Measurements from ENCODE around the gene DDX3X. TPM values are rescaled to one million over a fixed set of nuclear protein-coding genes. Genes with fewer than 3 reads are reported as not detected.

The DDX3X gene
- total and polyA plus RNA-seq, 2 of the 13 experiments (the other 11 are each of a cell fraction or from before 2014, with no cell fraction given) = 53.5 to 239 TPM

- ATAC-seq = no peak
- DNase-seq (ENCODE audit: low spot score) = no peak
- no peak for TF ChIP-seq SUZ12 (IDR thresholded peaks at IDR 0.05; ENCODE audit: low read depth, low read length)
- peak; percentile 4; the same call in 1 of the 2 replicates for TF ChIP-seq POLR2AphosphoS5 (IDR thresholded peaks at IDR 0.05; ENCODE audit: low read depth, low read length)
- Histone ChIP-seq H4K20me1 (ENCODE audit: insufficient read depth, low read length) (peaks cover 18% of the 10 kb centered on the region; the same call in 1 of the 2 replicates), H3K27ac (ENCODE audit: extremely low read length, insufficient read depth, low read length) (no peak overlapping the region), H3K4me2 (ENCODE audit: low read depth, low read length) (no peak overlapping the region), H3K27me3 (ENCODE audit: control insufficient read depth in 1 of 2, insufficient read depth in 2 of 2, low read length in 2 of 2) (no peaks in the 10 kb centered on the region), H3K79me2 (ENCODE audit: insufficient read depth, low read length) (no peaks in the 10 kb centered on the region), H3K9me3 (ENCODE audit: low read length) (no peaks in the 10 kb centered on the region), H3K4me1 (ENCODE audit: insufficient read depth, low read length) (no peaks in the 10 kb centered on the region), H2AFZ (ENCODE audit: low read length) (no peak overlapping the region), H3K9ac (ENCODE audit: insufficient read depth, low read depth, low read length) (no peak overlapping the region), H3K4me3 (replicated peaks in 1 of 3; ENCODE audit: insufficient read depth in 1 of 3, low read depth in 2 of 3, low read length in 3 of 3) (no peak overlapping the region), H3K36me3 (replicated peaks in 1 of 2; ENCODE audit: control insufficient read depth in 1 of 2, insufficient read depth in 2 of 2, low read length in 2 of 2) (peaks cover 5 to 31% of the 10 kb centered on the region in 2 experiments; a peak in 3 of 5 replicates)
- BruUV-seq (replicated peaks) = no TSS peak
- WGBS (ENCODE audit: low lambda C conversion rate) = 100% methylated on average over 4 of the region's 4 CpGs
- ChIA-PET CTCF (ENCODE audit: low intra/inter-chr PET ratio, low total read pairs) (no interaction called here), POLR2A (no interaction called here)
- FAIRE-seq = peak; percentile 72
- in situ Hi-C loops (cut with HindIII; ENCODE audit: extremely low pct_ligation_motif_present, low pct_unique_long_range_greater_than_20kb) (no loop called here), intact Hi-C loops (cut with micrococcal nuclease; ENCODE audit: unreplicated experiment) (no loop called here)
These were observed 14.6 kb downstream of the DDX3X start for GRCh38 chrX:41348551-41348950.

- WGBS (ENCODE audit: low lambda C conversion rate) = 82% methylated on average over 6 of the region's 6 CpGs
- intact Hi-C loops (cut with micrococcal nuclease; ENCODE audit: unreplicated experiment) = no loop called here
- DNase-seq (ENCODE audit: low spot score) (no peak), ATAC-seq (peak; percentile 4; the same call in 2 of the 3 replicates), FAIRE-seq (no peak)
- Histone ChIP-seq H3K27me3 (ENCODE audit: control insufficient read depth in 1 of 2, insufficient read depth in 2 of 2, low read length in 2 of 2) (no peaks in the 10 kb centered on the region), H3K4me1 (ENCODE audit: insufficient read depth, low read length) (no peaks in the 10 kb centered on the region), H3K79me2 (ENCODE audit: insufficient read depth, low read length) (no peaks in the 10 kb centered on the region), H2AFZ (ENCODE audit: low read length) (no peak overlapping the region), H3K4me2 (ENCODE audit: low read depth, low read length) (no peak overlapping the region), H3K4me3 (replicated peaks in 1 of 3; ENCODE audit: insufficient read depth in 1 of 3, low read depth in 2 of 3, low read length in 3 of 3) (no peak overlapping the region), H3K9me3 (ENCODE audit: low read length) (no peaks in the 10 kb centered on the region), H4K20me1 (ENCODE audit: insufficient read depth, low read length) (peaks cover 15% of the 10 kb centered on the region; the same call in 1 of the 2 replicates), H3K27ac (ENCODE audit: extremely low read length, insufficient read depth, low read length) (no peak overlapping the region), H3K36me3 (replicated peaks in 1 of 2; ENCODE audit: control insufficient read depth in 1 of 2, insufficient read depth in 2 of 2, low read length in 2 of 2) (peaks cover 5 to 20% of the 10 kb centered on the region in 2 experiments; a peak in 3 of 5 replicates), H3K9ac (ENCODE audit: insufficient read depth, low read depth, low read length) (no peak overlapping the region)
- POLR2A ChIA-PET = no interaction called here
- CTCF ChIA-PET (ENCODE audit: low intra/inter-chr PET ratio, low total read pairs) = no interaction called here
- no TSS peak for BruUV-seq (replicated peaks)
- in situ Hi-C loops (cut with HindIII; ENCODE audit: extremely low pct_ligation_motif_present, low pct_unique_long_range_greater_than_20kb) = no loop called here
- no peak for TF ChIP-seq ZBTB21 (CRISPR knock-in tag; IDR thresholded peaks at IDR 0.05)
- TF ChIP-seq XRCC5 (optimal IDR thresholded peaks at IDR 0.05; ENCODE audit: low read length) = no peak
- no peak for TF ChIP-seq RNF219 (CRISPR knock-in tag; IDR thresholded peaks at IDR 0.05)
- no peak for TF ChIP-seq SOX5 (CRISPR knock-in tag; IDR thresholded peaks at IDR 0.05; ENCODE audit: borderline replicate concordance)
- TF ChIP-seq RAD51 (IDR thresholded peaks at IDR 0.05; ENCODE audit: borderline replicate concordance) = no peak
- TF ChIP-seq NFE2L1 (CRISPR knock-in tag; IDR thresholded peaks at IDR 0.05; ENCODE audit: borderline replicate concordance) = no peak
- TF ChIP-seq KDM4B (CRISPR knock-in tag; IDR thresholded peaks at IDR 0.05) = no peak
- TF ChIP-seq HIC2 (CRISPR knock-in tag; IDR thresholded peaks at IDR 0.05; ENCODE audit: low read depth) = no peak
- peak; percentile 96 for TF ChIP-seq POLR2AphosphoS2 (IDR thresholded peaks at IDR 0.05; ENCODE audit: low read depth, low read length)
These were observed 16.4 kb downstream of the DDX3X start for GRCh38 chrX:41350150-41350975.

Measured in HepG2 (cell line).